HCT116 (cell line): ENCODE measurements around the gene GNB1L. TPM values are rescaled to one million over a fixed set of nuclear protein-coding genes. Genes with fewer than 3 reads are reported as not detected.

ENCODE experiments used
- ATAC-seq: fragments of 200-7000 bp; cut with Tn5 transposase; 2 replicates; pipeline ENCODE4 v1.9.1; 2020; ENCODE audit warnings: mild to moderate bottlenecking, moderate library complexity
- BruUV-seq: library from RNA; stranded (reverse); fragments of 400-500 nt; replicated peaks from 2 replicates; lab custom pipeline; 2021; lab: Mats Ljungman, UMichigan
- CTCF ChIA-PET: fragments of 300-600 bp; sonication (Branson Sonifier 250); formaldehyde crosslinking; loops from one replicate; lab custom pipeline; 2021; ENCODE audit warnings: antibody characterized with exemption; lab: Charles Lee
- POLR2A ChIA-PET: fragments of 300-600, 350-600 bp; sonication (Branson Sonifier 250); formaldehyde crosslinking; loops from one replicate; lab custom pipeline; 2021; ENCODE audit warnings: antibody characterized with exemption; lab: Charles Lee
- RAD21 ChIA-PET, 2 experiments: fragments of 300-600 bp; sonication (Branson Sonifier 250); formaldehyde crosslinking; loops; one replicate each; lab custom pipeline; 2023; ENCODE audit warnings: low total read pairs in 2 of 2; ENCODE audit not compliant: uncharacterized antibody in 2 of 2, unreplicated experiment in 2 of 2, low non-redundant PET in 1 of 2; lab: Charles Lee
- DNase-seq: peaks from one replicate; pipeline ENCODE4 v3.0.0-alpha.2; 2010; ENCODE audit warnings: low read depth, low spot score
- H2AFZ ChIP-seq: fragments of 200-600 bp; shearing (Covaris generic), sonication (generic); 2 replicates; pipeline ENCODE4 v1.6.1; 2017; ENCODE audit warnings: low read depth, mixed run types, mixed read lengths, antibody characterized with exemption, low read length; ENCODE audit not compliant: poor library complexity, severe bottlenecking
- H3K27ac ChIP-seq: 2 replicates; pipeline ENCODE4 v1.5.1; 2012; ENCODE audit warnings: low read depth, low read length
- H3K27me3 ChIP-seq: fragments of 200-600 bp; sonication (generic); 2 replicates; pipeline ENCODE4 v1.6.1; 2016; ENCODE audit warnings: mixed run types, low read length, mixed read lengths; ENCODE audit not compliant: insufficient read depth
- H3K36me3 ChIP-seq, 2 experiments: fragments of 200-500 bp in 1 of 2; fragments of 200-600 bp in 1 of 2; sonication (Bioruptor generic) in 1 of 2; sonication (generic) in 1 of 2; 2 replicates each; pipeline versions ENCODE4 v1.5.1 to v1.6.1; 2014 to 2016; ENCODE audit warnings: low read length in 2 of 2, inconsistent platforms in 1 of 2, mixed read lengths in 1 of 2, mixed run types in 1 of 2; ENCODE audit not compliant: insufficient read depth in 2 of 2, control insufficient read depth in 1 of 2
- H3K4me1 ChIP-seq, 2 experiments: fragments of 200-600 bp in 1 of 2; sonication (generic) in 1 of 2; 2 replicates each; pipeline versions ENCODE4 v1.5.1 to v1.6.1; 2012 to 2017; ENCODE audit warnings: low read length in 2 of 2, inconsistent platforms in 1 of 2, mild to moderate bottlenecking in 1 of 2, mixed read lengths in 1 of 2, mixed run types in 1 of 2, moderate library complexity in 1 of 2; ENCODE audit not compliant: insufficient read depth in 2 of 2, control insufficient read depth in 1 of 2
- H3K4me2 ChIP-seq: fragments of 200-600 bp; sonication (generic); 2 replicates; pipeline ENCODE4 v1.6.1; 2017; ENCODE audit warnings: mixed run types, low read length, mixed read lengths
- H3K4me3 ChIP-seq, 2 experiments: fragments of 200-600 bp in 1 of 2; sonication (generic) in 1 of 2; replicated peaks in 1 of 2; 2 replicates each; pipeline ENCODE4 v1.5.1; 2011 to 2016; ENCODE audit warnings: low read length in 2 of 2, control low read depth in 1 of 2, low read depth in 1 of 2, mild to moderate bottlenecking in 1 of 2, mixed read lengths in 1 of 2, mixed run types in 1 of 2
- H3K79me2 ChIP-seq: fragments of 200-600 bp; sonication (generic); 2 replicates; pipeline ENCODE4 v1.6.1; 2017; ENCODE audit warnings: mild to moderate bottlenecking, mixed run types, low read length, moderate library complexity, mixed read lengths; ENCODE audit not compliant: insufficient read depth
- H3K9ac ChIP-seq: fragments of 200-600 bp; sonication (generic); 2 replicates; pipeline ENCODE4 v1.6.1; 2016; ENCODE audit warnings: low read length, mixed read lengths
- H3K9me2 ChIP-seq: fragments of 200-600 bp; sonication (generic), shearing (Covaris generic); 2 replicates; pipeline ENCODE4 v1.6.1; 2017; ENCODE audit warnings: mixed run types, mild to moderate bottlenecking, moderate library complexity; ENCODE audit not compliant: insufficient read depth
- H3K9me3 ChIP-seq, 2 experiments: fragments of 200-500 bp in 1 of 2; fragments of 200-600 bp in 1 of 2; sonication (Bioruptor generic) in 1 of 2; sonication (generic) in 1 of 2; 2 replicates each; pipeline ENCODE4 v1.6.1; 2014 to 2017; ENCODE audit warnings: low read length in 2 of 2, mixed read lengths in 2 of 2, inconsistent platforms in 1 of 2, low read depth in 1 of 2, mild to moderate bottlenecking in 1 of 2, mixed run types in 1 of 2, moderate library complexity in 1 of 2; ENCODE audit not compliant: control insufficient read depth in 1 of 2, insufficient read depth in 1 of 2
- H4K20me1 ChIP-seq: fragments of 200-600 bp; sonication (generic), shearing (Covaris generic); 2 replicates; pipeline ENCODE4 v1.6.1; 2017; ENCODE audit warnings: mixed run types, mild to moderate bottlenecking, moderate library complexity; ENCODE audit not compliant: insufficient read depth
- CBX3 ChIP-seq: IDR thresholded peaks from 2 replicates; pipeline ENCODE4 v1.6.1; 2012; ENCODE audit warnings: low read depth
- CEBPB ChIP-seq: IDR thresholded peaks from 2 replicates; pipeline ENCODE4 v1.6.1; 2012; ENCODE audit warnings: low read depth
- CTCF ChIP-seq, 3 experiments: fragments of 200-600 bp in 1 of 3; sonication (generic) in 1 of 3; IDR thresholded peaks in 2 of 3; conservative IDR thresholded peaks in 1 of 3; 2 replicates each; pipeline ENCODE4 v1.5.1; 2012 to 2017; ENCODE audit warnings: low read depth in 2 of 3, low read length in 2 of 3, antibody characterized with exemption in 1 of 3, borderline replicate concordance in 1 of 3, control low read depth in 1 of 3, mild to moderate bottlenecking in 1 of 3, mixed read lengths in 1 of 3, mixed run types in 1 of 3, moderate library complexity in 1 of 3; ENCODE audit not compliant: insufficient read depth in 1 of 3
- EZH2 ChIP-seq: fragments of 200-600 bp; sonication (generic); IDR thresholded peaks from 2 replicates; pipeline ENCODE4 v1.6.1; 2017; ENCODE audit warnings: antibody characterized with exemption, mixed run types
- FOSL1 ChIP-seq: IDR thresholded peaks from 2 replicates; pipeline ENCODE4 v1.6.1; 2012; ENCODE audit warnings: low read depth
- JUND ChIP-seq: IDR thresholded peaks from 2 replicates; pipeline ENCODE4 v1.6.1; 2012
- POLR2A ChIP-seq: IDR thresholded peaks from 2 replicates; pipeline ENCODE4 v1.7.0; 2011; ENCODE audit warnings: borderline replicate concordance; ENCODE audit not compliant: insufficient read depth, insufficient read length; ENCODE audit errors: extremely low read depth
- POLR2AphosphoS5 ChIP-seq: IDR thresholded peaks from 2 replicates; pipeline ENCODE4 v1.6.1; 2011; ENCODE audit warnings: mild to moderate bottlenecking, low read depth, low read length, moderate library complexity
- REST ChIP-seq: IDR thresholded peaks from 2 replicates; pipeline ENCODE4 v1.6.1; 2012; ENCODE audit warnings: low read depth
- SIN3A ChIP-seq: IDR thresholded peaks from 2 replicates; pipeline ENCODE4 v1.6.1; 2012; ENCODE audit warnings: low read depth
- SP1 ChIP-seq: IDR thresholded peaks from 2 replicates; pipeline ENCODE4 v1.6.1; 2012; ENCODE audit warnings: low read depth
- SRF ChIP-seq: IDR thresholded peaks from 2 replicates; pipeline ENCODE4 v1.6.1; 2012; ENCODE audit warnings: low read depth
- intact Hi-C: fragments of 100-400 bp; cut with micrococcal nuclease; formaldehyde crosslinking; loops from 2 replicates; pipeline ENCODE4 v1.10.0; 2022
- total RNA-seq: library from RNA; stranded (reverse); gene quantifications from one replicate; pipeline ENCODE4 v1.2.1, GENCODE V29; 2021; ENCODE audit not compliant: unreplicated experiment

GNB1L gene
- total RNA-seq, 1 experiment from 2014 or later = 12.1 TPM

GRCh38 chr22:19859861-19860510, 5.3 kb upstream of the GNB1L start:
- intact Hi-C loops = loop anchor here (5.0 kb wide), 1 partner anchor 93 kb away; no protein-coding TSS in a partner anchor
- Histone ChIP-seq H2AFZ (no peak overlapping the region), H3K27me3 (no peaks in the 10 kb centered on the region), H3K4me3 (no peak overlapping the region), H3K79me2 (peaks cover 13% of the 10 kb centered on the region), H3K4me2 (no peak overlapping the region), H3K4me1 (peaks cover 9 to 15% of the 10 kb centered on the region in 2 experiments), H3K27ac (no peak overlapping the region), H3K36me3 (no peaks in the 10 kb centered on the region), H3K9me3 (no peaks in the 10 kb centered on the region), H3K9ac (no peak overlapping the region), H3K9me2 (no peaks in the 10 kb centered on the region), H4K20me1 (no peaks in the 10 kb centered on the region)
- ATAC-seq (no peak), DNase-seq (no peak)
- POLR2A ChIA-PET = no interaction called here
- RAD21 ChIA-PET = no interaction called here
- CTCF ChIA-PET = no interaction called here
- TF ChIP-seq POLR2AphosphoS5 = no peak
- no peak for TF ChIP-seq CTCF (IDR thresholded peaks at IDR 0.05 in 2 of 3, conservative IDR thresholded peaks at IDR 0.05 in 1 of 3; ENCODE audit: borderline replicate concordance in 1 of 3, insufficient read depth in 1 of 3, low read depth in 2 of 3, low read length in 2 of 3)
- no peak for TF ChIP-seq SRF
- TF ChIP-seq POLR2A = no peak
- no TSS peak for BruUV-seq

GRCh38 chr22:19857382-19857781, 2.7 kb upstream of the GNB1L start:
- no peak for ATAC-seq
- RAD21 ChIA-PET = no interaction called here
- TF ChIP-seq CEBPB (no peak), CTCF (IDR thresholded peaks at IDR 0.05 in 2 of 3, conservative IDR thresholded peaks at IDR 0.05 in 1 of 3; ENCODE audit: borderline replicate concordance in 1 of 3, insufficient read depth in 1 of 3, low read depth in 2 of 3, low read length in 2 of 3) (no peak), SIN3A (no peak), REST (no peak), FOSL1 (no peak), JUND (no peak), SP1 (no peak), EZH2 (no peak), CBX3 (no peak)

More at GRCh38 chr22:19857382-19857781, 2.7 kb upstream of the GNB1L start:
- H2AFZ ChIP-seq = no peak overlapping the region
- BruUV-seq = no TSS peak
- H3K9me2 ChIP-seq = no peaks in the 10 kb centered on the region
- H3K4me2 ChIP-seq = no peak overlapping the region
- POLR2A ChIA-PET = no interaction called here
- no peak for DNase-seq
- no peak overlapping the region for H3K4me3 ChIP-seq
- no peak overlapping the region for H3K27ac ChIP-seq
- CTCF ChIA-PET = no interaction called here
- H4K20me1 ChIP-seq = no peaks in the 10 kb centered on the region
- peaks cover 37% of the 10 kb centered on the region for H3K79me2 ChIP-seq
- intact Hi-C loops = loop anchor here (5.0 kb wide), 1 partner anchor 90 kb away; no protein-coding TSS in a partner anchor
- H3K4me1 ChIP-seq = peaks cover 21 to 29% of the 10 kb centered on the region in 2 experiments
- H3K9me3 ChIP-seq = no peaks in the 10 kb centered on the region
- no peaks in the 10 kb centered on the region for H3K27me3 ChIP-seq
- no peak overlapping the region for H3K9ac ChIP-seq
- H3K36me3 ChIP-seq = no peaks in the 10 kb centered on the region; a peak in 1 of 4 replicates
